Stomach (tissue), 4 donors: Measurements from ENCODE around the gene UGGT2.

Source experiments
- CTCF ChIP-seq, 7 experiments: fragments of 450-650 bp in 4 of 7; fragments of 200-600 bp in 3 of 7; sonication (generic) in 3 of 7; IDR thresholded peaks; one replicate each; pipeline ENCODE4 v1.5.1; 2016 to 2019; ENCODE audit warnings: antibody characterized with exemption in 7 of 7, control low read depth in 2 of 7, mild to moderate bottlenecking in 1 of 7
- EP300 ChIP-seq: sonication (generic); formaldehyde crosslinking; IDR thresholded peaks from one replicate; pipeline ENCODE4 v1.6.1; 2017; ENCODE audit warnings: antibody characterized with exemption
- POLR2A ChIP-seq, 4 donors: fragments of 450-650 bp; IDR thresholded peaks; one replicate each; pipeline ENCODE4 v1.6.1; 2016; ENCODE audit warnings: antibody characterized with exemption in 4 of 4, control low read depth in 2 of 4, mild to moderate bottlenecking in 1 of 4, moderate library complexity in 1 of 4
- POLR2AphosphoS5 ChIP-seq, 3 donors: sonication (generic); formaldehyde crosslinking; IDR thresholded peaks; one replicate each; pipeline ENCODE4 v1.6.1; 2016; ENCODE audit warnings: antibody characterized with exemption in 3 of 3

GRCh38 chr13:95926231-95926630 is 127.0 kb downstream of the UGGT2 start:
- TF ChIP-seq POLR2A (IDR thresholded peaks at IDR 0.05) (no peak), POLR2AphosphoS5 (IDR thresholded peaks at IDR 0.05) (no peak), CTCF (IDR thresholded peaks at IDR 0.05) (no peak), EP300 (no peak)
